Breast epithelium (tissue), 3 donors: Measurements from ENCODE around the gene ARID1B.

ENCODE experiments used
- CTCF ChIP-seq, 3 donors: fragments of 450-650 bp; IDR thresholded peaks; one replicate each; pipeline ENCODE4 v1.5.1; 2016 to 2017; ENCODE audit warnings: antibody characterized with exemption in 3 of 3, mild to moderate bottlenecking in 3 of 3, moderate library complexity in 3 of 3
- POLR2A ChIP-seq: fragments of 450-650 bp; IDR thresholded peaks from one replicate; pipeline ENCODE4 v1.6.1; 2016; ENCODE audit warnings: antibody characterized with exemption, mild to moderate bottlenecking, moderate library complexity
- POLR2AphosphoS5 ChIP-seq, 3 donors: sonication (generic); formaldehyde crosslinking; IDR thresholded peaks; one replicate each; pipeline ENCODE4 v1.6.1; 2017; ENCODE audit warnings: antibody characterized with exemption in 3 of 3

GRCh38 chr6:156821707-156822106, 44.5 kb downstream of the ARID1B start:
- no peak for TF ChIP-seq CTCF (IDR thresholded peaks at IDR 0.05)
- no peak for TF ChIP-seq POLR2AphosphoS5 (IDR thresholded peaks at IDR 0.05)
- no peak for TF ChIP-seq POLR2A
